GM12873 (cell line): ENCODE measurements around the gene LIPH.

Experiments
- CTCF ChIP-seq: IDR thresholded peaks from 2 replicates; pipeline ENCODE4 v1.5.1; 2012; ENCODE audit warnings: low read depth, mild to moderate bottlenecking, moderate library complexity, low read length, control low read depth; ENCODE audit not compliant: insufficient read depth; ENCODE audit errors: missing control alignments

LIPH gene

GRCh38 chr3:185465471-185465870, 86.9 kb downstream of the LIPH start:
- TF ChIP-seq CTCF: no peak

- no peak for TF ChIP-seq CTCF
Observed at GRCh38 chr3:185460719-185461350, 91.6 kb downstream of the LIPH start.

- TF ChIP-seq CTCF: no peak
Observed at GRCh38 chr3:185460309-185460708, 92.1 kb downstream of the LIPH start.

GRCh38 chr3:185457376-185457775, 95.0 kb downstream of the LIPH start:
- no peak for TF ChIP-seq CTCF
